Measurements from ENCODE around the gene HOXA7. TPM values are rescaled to one million over a fixed set of nuclear protein-coding genes. Genes with fewer than 3 reads are reported as not detected.

Gene HOXA7
- total RNA-seq, 1 donor from 2014 or later, result not detected

- no peak for TF ChIP-seq CTCF (IDR thresholded peaks at IDR 0.05; ENCODE audit: insufficient read depth, low read length, severe bottlenecking)
- FAIRE-seq (no peak), DNase-seq (ENCODE audit: low read depth) (no peak)
- H3K27me3 ChIP-seq (ENCODE audit: control insufficient read depth, insufficient read depth, low read length), result peaks cover 74% of the 10 kb centered on the region
- H3K36me3 ChIP-seq (ENCODE audit: control insufficient read depth, insufficient read depth, low read length), result no peaks in the 10 kb centered on the region
- H3K4me3 ChIP-seq (ENCODE audit: low read depth, low read length), result no peak overlapping the region
These were observed 16.5 kb upstream of the HOXA7 start for GRCh38 chr7:27172823-27173510.

- DNase-seq (ENCODE audit: low read depth) (no peak), FAIRE-seq (no peak)
- H3K27me3 ChIP-seq (ENCODE audit: control insufficient read depth, insufficient read depth, low read length), result peaks cover 80% of the 10 kb centered on the region
- no peak for TF ChIP-seq CTCF (IDR thresholded peaks at IDR 0.05; ENCODE audit: insufficient read depth, low read length, severe bottlenecking)
- H3K4me3 ChIP-seq (ENCODE audit: low read depth, low read length), result no peak overlapping the region
- H3K36me3 ChIP-seq (ENCODE audit: control insufficient read depth, insufficient read depth, low read length), result no peaks in the 10 kb centered on the region
These were observed 15.9 kb upstream of the HOXA7 start for GRCh38 chr7:27172315-27172774.

- Histone ChIP-seq H3K27me3 (ENCODE audit: control insufficient read depth, insufficient read depth, low read length) (peaks cover 80% of the 10 kb centered on the region), H3K36me3 (ENCODE audit: control insufficient read depth, insufficient read depth, low read length) (no peaks in the 10 kb centered on the region), H3K4me3 (ENCODE audit: low read depth, low read length) (no peak overlapping the region)
- DNase-seq (ENCODE audit: low read depth) (no peak), FAIRE-seq (no peak)
- TF ChIP-seq CTCF (IDR thresholded peaks at IDR 0.05; ENCODE audit: insufficient read depth, low read length, severe bottlenecking), result no peak
These were observed 15.3 kb upstream of the HOXA7 start for GRCh38 chr7:27171637-27172314.

GRCh38 chr7:27171325-27171636, 14.8 kb upstream of the HOXA7 start:
- Histone ChIP-seq H3K27me3 (ENCODE audit: control insufficient read depth, insufficient read depth, low read length) (peaks cover 82% of the 10 kb centered on the region), H3K4me3 (ENCODE audit: low read depth, low read length) (no peak overlapping the region)
- no peak for FAIRE-seq

GRCh38 chr7:27170426-27171324, 14.2 kb upstream of the HOXA7 start:
- Histone ChIP-seq H3K27me3 (ENCODE audit: control insufficient read depth, insufficient read depth, low read length) (peaks cover 83% of the 10 kb centered on the region), H3K36me3 (ENCODE audit: control insufficient read depth, insufficient read depth, low read length) (no peaks in the 10 kb centered on the region), H3K4me3 (ENCODE audit: low read depth, low read length) (no peak overlapping the region)
- DNase-seq (ENCODE audit: low read depth) (no peak), FAIRE-seq (no peak)
- no peak for TF ChIP-seq CTCF (IDR thresholded peaks at IDR 0.05; ENCODE audit: insufficient read depth, low read length, severe bottlenecking)

More at GRCh38 chr7:27171325-27171636, 14.8 kb upstream of the HOXA7 start:
- TF ChIP-seq CTCF (IDR thresholded peaks at IDR 0.05; ENCODE audit: insufficient read depth, low read length, severe bottlenecking), result no peak
- no peaks in the 10 kb centered on the region for H3K36me3 ChIP-seq (ENCODE audit: control insufficient read depth, insufficient read depth, low read length)
- DNase-seq (ENCODE audit: low read depth), result no peak
